Right cardiac atrium (tissue), 5 donors: ENCODE data around the gene UBAC2. TPM values are rescaled to one million over a fixed set of nuclear protein-coding genes. Genes with fewer than 3 reads are reported as not detected.

Experiments used
- ATAC-seq, 2 donors: fragments of 200-7000 bp; cut with Tn5 transposase; one replicate each; pipeline versions ENCODE4 v1.8.0 to v1.9.1; 2020; ENCODE audit warnings: moderate library complexity in 2 of 2, mild to moderate bottlenecking in 1 of 2
- DNase-seq, 3 donors: peaks; one replicate each; pipeline ENCODE4 v3.0.0-alpha.2; 2020
- H3K27ac ChIP-seq: one replicate; pipeline ENCODE4 v1.5.1; 2013; ENCODE audit warnings: mild to moderate bottlenecking, low read length, control low read depth, moderate library complexity
- H3K27me3 ChIP-seq: one replicate; pipeline ENCODE4 v1.6.1; 2013; ENCODE audit not compliant: control insufficient read depth, insufficient read depth
- H3K4me1 ChIP-seq: one replicate; pipeline ENCODE4 v1.6.1; 2013; ENCODE audit warnings: low read length; ENCODE audit not compliant: control insufficient read depth, insufficient read depth
- H3K4me3 ChIP-seq: one replicate; pipeline ENCODE4 v1.5.1; 2013; ENCODE audit warnings: low read length, control low read depth
- H3K9me3 ChIP-seq: one replicate; pipeline ENCODE4 v1.6.1; 2013; ENCODE audit warnings: low read length; ENCODE audit not compliant: control insufficient read depth
- whole genome bisulfite sequencing: extraction: QIAGEN DNeasy Blood & Tissue Kit; methylation state at CpG from one replicate; pipeline ENCODE4 v1.1.7; 2013; 5-methylcytosine and 5-hydroxymethylcytosine counted together
- intact Hi-C, 4 donors: fragments of 100-400 bp; cut with DNase I; formaldehyde crosslinking; loops; one replicate each; pipeline versions ENCODE4 v1.11.0 to v1.14.0; 2022 to 2023
- long read RNA-seq, 4 donors: library from polyadenylated mRNA; unstranded; transcript quantifications; one replicate each; pipeline ENCODE4 v2.0.0, GENCODE V29; 2020 to 2021
- polyA plus RNA-seq: library from polyadenylated mRNA; stranded (reverse); fragments of 200-250 nt; gene quantifications from one replicate; pipeline ENCODE4 v1.2.3, GENCODE V29; 2013
- total RNA-seq, 4 donors: library from RNA; stranded (reverse); fragmentation: NEBNext Ultra II Directional; extraction: Animal tissue kit (Norgen Biotek cat#: 25700); gene quantifications; one replicate each; pipeline ENCODE4 v1.2.1, GENCODE V29; 2021
- donor health status: healthy with polysubstance abuse.
- donor health status: DM: no; HTN: yes; CAD: no.
- donor health status: DM: no; HTN: no; CAD: no.
- donor health status: DM: no; HTN: yes; CAD: no; lungs with severe emphysema.
- donor health status: DM: yes; HTN: yes; CAD: no.

Gene UBAC2, protein sequence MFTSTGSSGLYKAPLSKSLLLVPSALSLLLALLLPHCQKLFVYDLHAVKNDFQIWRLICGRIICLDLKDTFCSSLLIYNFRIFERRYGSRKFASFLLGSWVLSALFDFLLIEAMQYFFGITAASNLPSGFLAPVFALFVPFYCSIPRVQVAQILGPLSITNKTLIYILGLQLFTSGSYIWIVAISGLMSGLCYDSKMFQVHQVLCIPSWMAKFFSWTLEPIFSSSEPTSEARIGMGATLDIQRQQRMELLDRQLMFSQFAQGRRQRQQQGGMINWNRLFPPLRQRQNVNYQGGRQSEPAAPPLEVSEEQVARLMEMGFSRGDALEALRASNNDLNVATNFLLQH
- total RNA-seq (10 to 100 TPM; 41.7 to 52.2 (median 48.3) TPM), polyA plus RNA-seq (47.5 TPM)
- long read RNA-seq, donor 1, transcript UBAC2-203 (9 exons, 1,375 nt), result major isoform, 215 of 268 reads
- long read RNA-seq, donor 1, partial matches to known transcripts, result 7 of 268 reads
- long read RNA-seq, donor 1, other reads (novel, unspliced or antisense), result 45 of 268 reads
- long read RNA-seq, donor 2, transcript UBAC2-203 (9 exons, 1,375 nt), result major isoform, 53 of 80 reads
- long read RNA-seq, donor 2, partial matches to known transcripts, result 2 of 80 reads
- long read RNA-seq, donor 2, other reads (novel, unspliced or antisense), result 25 of 80 reads
- long read RNA-seq, donor 3, transcript UBAC2-203 (9 exons, 1,375 nt), result major isoform, 459 of 585 reads
- long read RNA-seq, donor 3, partial matches to known transcripts, result 23 of 585 reads
- long read RNA-seq, donor 3, other reads (novel, unspliced or antisense), result 101 of 585 reads
- long read RNA-seq, donor 4, transcript UBAC2-203 (9 exons, 1,375 nt), result major isoform, 56 of 73 reads
- long read RNA-seq, donor 4, partial matches to known transcripts, result 5 of 73 reads
- long read RNA-seq, donor 4, other reads (novel, unspliced or antisense), result 12 of 73 reads

DNA sequence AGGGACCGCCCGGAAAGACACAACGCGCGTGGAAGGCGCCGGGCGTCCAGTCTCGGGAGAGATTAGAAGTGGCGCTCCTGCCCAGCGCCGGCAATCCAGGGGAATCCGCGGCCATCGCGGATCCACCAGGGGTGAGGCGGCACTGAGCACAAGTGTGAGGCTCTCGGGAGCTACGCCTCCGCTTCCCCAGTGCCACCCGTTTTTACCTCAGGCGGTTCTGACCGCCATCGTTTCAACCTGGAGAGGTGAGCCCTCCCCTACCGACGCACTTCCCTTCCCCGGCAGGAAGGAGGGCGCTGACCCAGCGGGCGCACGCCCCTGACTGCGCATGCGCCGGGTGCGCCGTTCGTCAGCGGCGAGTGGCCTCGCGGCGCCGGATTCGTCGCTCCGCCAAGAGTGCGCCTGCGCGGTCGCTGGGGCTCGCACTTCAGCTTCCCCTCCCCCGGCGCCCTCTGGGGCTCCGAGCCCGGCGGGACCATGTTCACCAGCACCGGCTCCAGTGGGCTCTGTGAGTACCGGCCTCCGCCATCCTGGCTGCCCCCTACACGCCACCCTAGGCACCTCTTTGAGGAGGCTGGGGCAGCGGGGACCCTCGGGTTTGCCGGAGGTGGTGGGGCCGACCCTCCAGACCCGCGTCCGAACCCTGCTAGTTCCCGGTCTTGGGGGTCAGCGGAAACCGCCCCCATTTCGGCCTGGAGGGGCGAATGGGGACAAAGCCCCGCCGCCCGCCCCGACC lies at the start of gene UBAC2:
Gene UBAC2, plus strand, starts transcription at position 423 of the 736 bp plus-strand sequence. Its CDS starts 55 bp downstream, at position 478.
- ATAC-seq, result peak; percentile 98
- under 1% methylated on average over 76 of the region's 76 CpGs for WGBS
- intact Hi-C loops, result no loop called here
- peaks cover 7% of the 10 kb centered on the region for H3K4me1 ChIP-seq
- H3K4me3 ChIP-seq, result peak within 1 kb of the TSS; percentile 85
- DNase-seq, result peak; percentile 97 to 99 (median 98)
- H3K27ac ChIP-seq, result peak within 1 kb of the TSS; percentile 85
- no peaks in the 10 kb centered on the region for H3K27me3 ChIP-seq
- no peaks in the 10 kb centered on the region for H3K9me3 ChIP-seq

GRCh38 chr13:99151516-99151915 lies 49.1 kb upstream of the UBAC2 start:
- intact Hi-C loops, result no loop called here

DNA sequence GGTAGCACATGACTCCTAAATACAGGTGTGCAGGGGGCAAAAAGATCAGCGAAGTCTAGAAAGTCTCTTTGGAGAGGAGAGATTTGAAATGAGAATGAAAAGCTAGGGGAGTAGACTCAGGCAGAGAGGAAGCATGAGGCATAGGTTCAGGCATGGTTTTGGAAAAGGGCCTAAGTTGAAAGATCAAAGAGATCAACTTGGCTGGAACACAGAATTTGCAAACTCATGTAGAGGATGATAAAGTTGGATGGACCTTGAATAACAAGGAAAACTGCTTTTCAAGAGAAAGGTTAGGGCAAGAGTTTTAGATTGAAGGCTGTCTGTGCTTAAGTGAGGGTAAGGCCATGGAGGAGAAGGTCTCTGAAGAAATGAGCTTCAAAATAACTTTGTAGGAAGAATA lies 47.4 kb upstream of the UBAC2 start:
- no peaks in the 10 kb centered on the region for H3K9me3 ChIP-seq
- no peaks in the 10 kb centered on the region for H3K27me3 ChIP-seq
- intact Hi-C loops, result no loop called here
- no peak for DNase-seq
- H3K27ac ChIP-seq, result no peak overlapping the region
- no peak overlapping the region for H3K4me3 ChIP-seq
- H3K4me1 ChIP-seq, result no peaks in the 10 kb centered on the region
- 94% methylated on average over 1 of the region's 1 CpG for WGBS
- ATAC-seq, result no peak

More at GRCh38 chr13:99151516-99151915, 49.1 kb upstream of the UBAC2 start:
- Histone ChIP-seq H3K27me3 (no peaks in the 10 kb centered on the region), H3K4me3 (no peak overlapping the region), H3K9me3 (no peaks in the 10 kb centered on the region), H3K27ac (no peak overlapping the region), H3K4me1 (no peaks in the 10 kb centered on the region)
- no peak for ATAC-seq
- no peak for DNase-seq
- 81% methylated on average over 4 of the region's 4 CpGs for WGBS

- no peak for DNase-seq
- H3K27me3 ChIP-seq, result no peaks in the 10 kb centered on the region
- no peaks in the 10 kb centered on the region for H3K9me3 ChIP-seq
- intact Hi-C loops, result no loop called here
- no peaks in the 10 kb centered on the region for H3K4me1 ChIP-seq
- H3K27ac ChIP-seq, result no peak overlapping the region
- 91% methylated on average over 2 of the region's 2 CpGs for WGBS
- H3K4me3 ChIP-seq, result no peak overlapping the region
- no peak for ATAC-seq
Measured at GRCh38 chr13:99154064-99154463, 46.6 kb upstream of the UBAC2 start.

DNA sequence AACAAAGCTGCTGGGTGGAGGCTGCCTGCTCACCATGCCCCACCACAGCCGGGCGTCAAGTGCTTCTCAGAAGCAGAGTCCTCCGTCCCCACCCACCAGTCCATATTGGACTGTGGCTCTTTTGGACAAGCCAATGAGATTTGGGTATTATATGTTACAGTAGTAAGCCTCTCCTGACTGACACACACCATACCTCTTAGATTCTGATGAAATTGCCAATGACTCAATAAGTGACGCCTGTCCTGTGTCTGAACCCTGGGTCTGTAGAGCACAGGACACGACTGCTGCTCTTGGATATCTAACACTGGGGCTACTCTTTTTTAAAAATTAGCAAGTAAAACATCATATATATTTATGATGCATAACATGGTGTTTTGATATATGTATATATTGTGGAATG lies 44.8 kb upstream of the UBAC2 start:
- DNase-seq, result no peak
- ATAC-seq, result no peak
- H3K4me1 ChIP-seq, result no peaks in the 10 kb centered on the region
- no peaks in the 10 kb centered on the region for H3K9me3 ChIP-seq
- intact Hi-C loops, result no loop called here
- WGBS, result 93% methylated on average over 5 of the region's 5 CpGs
- H3K27ac ChIP-seq, result no peak overlapping the region
- H3K27me3 ChIP-seq, result no peaks in the 10 kb centered on the region
- H3K4me3 ChIP-seq, result no peak overlapping the region

DNA sequence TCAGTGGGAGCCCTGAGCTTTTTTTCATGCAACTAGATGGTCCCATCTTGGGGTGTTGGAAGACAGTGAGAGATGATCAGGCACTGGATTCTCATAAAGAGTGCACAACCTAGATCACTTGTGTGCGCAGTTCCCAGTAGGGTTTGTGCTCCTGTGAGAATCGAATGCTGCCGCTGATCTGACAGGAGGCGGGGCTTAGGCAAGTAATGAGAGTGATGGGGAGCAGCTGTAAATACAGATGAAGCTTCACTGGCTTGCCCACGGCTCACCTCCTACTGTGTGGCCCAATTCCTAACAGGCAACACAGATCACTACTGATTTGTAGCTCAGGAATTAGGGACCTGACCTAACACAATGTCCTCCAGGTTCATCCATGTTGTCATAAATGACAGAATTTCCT lies 43.6 kb upstream of the UBAC2 start:
- intact Hi-C loops, result no loop called here
- H3K4me1 ChIP-seq, result no peaks in the 10 kb centered on the region
- ATAC-seq (no peak), DNase-seq (no peak)
- 71% methylated on average over 5 of the region's 5 CpGs for WGBS
- H3K9me3 ChIP-seq, result no peaks in the 10 kb centered on the region
- no peak overlapping the region for H3K4me3 ChIP-seq
- no peaks in the 10 kb centered on the region for H3K27me3 ChIP-seq
- H3K27ac ChIP-seq, result no peak overlapping the region

GRCh38 chr13:99158846-99159245 lies 41.8 kb upstream of the UBAC2 start:
- ATAC-seq (no peak), DNase-seq (no peak)
- intact Hi-C loops, result no loop called here
- H3K27ac ChIP-seq, result no peak overlapping the region
- H3K4me1 ChIP-seq, result no peaks in the 10 kb centered on the region
- no peak overlapping the region for H3K4me3 ChIP-seq
- no peaks in the 10 kb centered on the region for H3K27me3 ChIP-seq
- H3K9me3 ChIP-seq, result no peaks in the 10 kb centered on the region
- WGBS, result 60% methylated on average over 8 of the region's 8 CpGs

- WGBS, result 44% methylated on average over 8 of the region's 8 CpGs
- intact Hi-C loops, result no loop called here
- DNase-seq (no peak), ATAC-seq (no peak)
- Histone ChIP-seq H3K27me3 (no peaks in the 10 kb centered on the region), H3K27ac (no peak overlapping the region), H3K4me3 (no peak overlapping the region), H3K9me3 (no peaks in the 10 kb centered on the region), H3K4me1 (no peaks in the 10 kb centered on the region)
Measured at GRCh38 chr13:99159331-99160061, 41.2 kb upstream of the UBAC2 start.

DNA sequence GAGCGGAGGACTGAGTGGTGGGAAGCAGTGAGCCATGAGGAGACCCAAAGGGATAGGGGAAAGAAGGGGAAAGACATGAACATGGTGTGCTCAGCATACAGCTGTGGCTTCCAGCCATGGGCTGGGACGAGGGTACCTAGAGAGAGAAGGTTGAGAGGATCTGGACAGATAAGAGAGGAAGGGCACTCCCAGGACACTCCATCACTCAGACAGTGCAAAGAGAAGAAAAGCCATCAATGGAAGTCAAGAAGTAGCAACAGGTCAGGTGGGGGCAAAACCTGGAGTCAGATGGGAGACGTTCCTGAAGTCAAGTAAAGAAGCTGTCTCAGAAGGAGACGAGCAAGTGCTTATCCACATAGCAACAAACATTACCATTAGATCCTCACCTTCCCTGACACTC lies 40.2 kb upstream of the UBAC2 start:
- H3K4me3 ChIP-seq, result no peak overlapping the region
- WGBS, result 75% methylated on average over 4 of the region's 4 CpGs
- H3K27me3 ChIP-seq, result no peaks in the 10 kb centered on the region
- no peaks in the 10 kb centered on the region for H3K9me3 ChIP-seq
- no peaks in the 10 kb centered on the region for H3K4me1 ChIP-seq
- no peak for DNase-seq
- H3K27ac ChIP-seq, result no peak overlapping the region
- ATAC-seq, result no peak
- intact Hi-C loops, result no loop called here

DNA sequence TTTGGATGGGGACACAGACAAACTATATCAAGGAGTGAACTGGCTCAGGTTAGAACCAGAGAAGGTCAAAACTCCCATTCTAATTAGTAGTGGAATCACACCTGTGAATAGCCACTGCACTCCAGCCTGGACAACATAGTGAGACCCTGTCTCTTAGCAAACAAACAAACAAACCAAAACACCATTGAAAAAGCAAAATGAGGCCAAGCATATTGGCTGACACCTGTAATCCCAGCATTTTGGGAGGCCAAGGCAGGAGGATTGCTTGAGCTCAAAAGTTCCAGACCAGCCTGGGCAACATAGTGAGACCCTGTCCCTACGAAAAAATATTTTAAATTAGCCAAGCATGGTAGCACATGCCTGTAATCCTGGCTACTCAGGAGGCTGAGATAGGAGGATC lies 39.1 kb upstream of the UBAC2 start:
- intact Hi-C loops, result no loop called here
- Histone ChIP-seq H3K4me1 (no peaks in the 10 kb centered on the region), H3K9me3 (no peaks in the 10 kb centered on the region), H3K27ac (no peak overlapping the region), H3K4me3 (no peak overlapping the region), H3K27me3 (no peaks in the 10 kb centered on the region)
- ATAC-seq (no peak), DNase-seq (no peak)
- 89% methylated on average over 1 of the region's 1 CpG for WGBS
